ENCODE measurements around the gene GBF1. TPM values are rescaled to one million over a fixed set of nuclear protein-coding genes. Genes with fewer than 3 reads are reported as not detected.

GBF1 gene
- total RNA-seq, 2 donors from 2014 or later: 53.1 to 59.1 TPM

DNA sequence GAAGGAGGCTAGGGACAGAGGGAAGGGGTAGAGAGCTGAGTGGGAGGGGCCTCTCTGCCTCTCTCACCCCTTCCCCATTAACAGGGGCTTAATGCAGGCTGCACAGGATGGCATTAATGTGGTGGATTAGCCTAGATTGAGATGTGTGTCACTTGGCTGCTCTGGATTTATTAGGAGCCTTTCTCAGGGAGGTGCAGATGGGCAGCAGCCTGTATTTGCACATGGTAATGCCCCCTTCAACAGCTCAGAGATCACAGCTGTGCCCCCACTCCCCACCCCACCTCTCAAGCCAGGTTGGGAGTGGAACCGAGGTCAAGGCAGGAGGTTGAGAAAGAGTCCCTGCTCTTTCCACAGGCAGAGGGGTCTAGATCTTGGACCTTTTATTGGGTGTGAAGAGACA, 11.3 kb upstream of the GBF1 start:
- H3K36me3 ChIP-seq: no peaks in the 10 kb centered on the region
- intact Hi-C loops (cut with DNase I): loop anchor here (10.0 kb wide), 1 partner anchor 351 kb away; no protein-coding TSS in a partner anchor
- TF ChIP-seq POLR2A (IDR thresholded peaks at IDR 0.05) (no peak), POLR2AphosphoS5 (IDR thresholded peaks at IDR 0.05) (no peak)
- TF ChIP-seq, protein P1, sequence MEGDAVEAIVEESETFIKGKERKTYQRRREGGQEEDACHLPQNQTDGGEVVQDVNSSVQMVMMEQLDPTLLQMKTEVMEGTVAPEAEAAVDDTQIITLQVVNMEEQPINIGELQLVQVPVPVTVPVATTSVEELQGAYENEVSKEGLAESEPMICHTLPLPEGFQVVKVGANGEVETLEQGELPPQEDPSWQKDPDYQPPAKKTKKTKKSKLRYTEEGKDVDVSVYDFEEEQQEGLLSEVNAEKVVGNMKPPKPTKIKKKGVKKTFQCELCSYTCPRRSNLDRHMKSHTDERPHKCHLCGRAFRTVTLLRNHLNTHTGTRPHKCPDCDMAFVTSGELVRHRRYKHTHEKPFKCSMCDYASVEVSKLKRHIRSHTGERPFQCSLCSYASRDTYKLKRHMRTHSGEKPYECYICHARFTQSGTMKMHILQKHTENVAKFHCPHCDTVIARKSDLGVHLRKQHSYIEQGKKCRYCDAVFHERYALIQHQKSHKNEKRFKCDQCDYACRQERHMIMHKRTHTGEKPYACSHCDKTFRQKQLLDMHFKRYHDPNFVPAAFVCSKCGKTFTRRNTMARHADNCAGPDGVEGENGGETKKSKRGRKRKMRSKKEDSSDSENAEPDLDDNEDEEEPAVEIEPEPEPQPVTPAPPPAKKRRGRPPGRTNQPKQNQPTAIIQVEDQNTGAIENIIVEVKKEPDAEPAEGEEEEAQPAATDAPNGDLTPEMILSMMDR (IDR thresholded peaks at IDR 0.05): no peak
- WGBS: 91% methylated on average over 1 of the region's 1 CpG
- no peaks in the 10 kb centered on the region for H3K9me3 ChIP-seq
- H3K4me3 ChIP-seq: no peak overlapping the region
- no peaks in the 10 kb centered on the region for H3K27me3 ChIP-seq (replicated peaks; ENCODE audit: insufficient read depth)
- DNase-seq (ENCODE audit: low spot score): no peak
- no peak overlapping the region for H3K27ac ChIP-seq
- H3K4me1 ChIP-seq (replicated peaks): no peaks in the 10 kb centered on the region

DNA sequence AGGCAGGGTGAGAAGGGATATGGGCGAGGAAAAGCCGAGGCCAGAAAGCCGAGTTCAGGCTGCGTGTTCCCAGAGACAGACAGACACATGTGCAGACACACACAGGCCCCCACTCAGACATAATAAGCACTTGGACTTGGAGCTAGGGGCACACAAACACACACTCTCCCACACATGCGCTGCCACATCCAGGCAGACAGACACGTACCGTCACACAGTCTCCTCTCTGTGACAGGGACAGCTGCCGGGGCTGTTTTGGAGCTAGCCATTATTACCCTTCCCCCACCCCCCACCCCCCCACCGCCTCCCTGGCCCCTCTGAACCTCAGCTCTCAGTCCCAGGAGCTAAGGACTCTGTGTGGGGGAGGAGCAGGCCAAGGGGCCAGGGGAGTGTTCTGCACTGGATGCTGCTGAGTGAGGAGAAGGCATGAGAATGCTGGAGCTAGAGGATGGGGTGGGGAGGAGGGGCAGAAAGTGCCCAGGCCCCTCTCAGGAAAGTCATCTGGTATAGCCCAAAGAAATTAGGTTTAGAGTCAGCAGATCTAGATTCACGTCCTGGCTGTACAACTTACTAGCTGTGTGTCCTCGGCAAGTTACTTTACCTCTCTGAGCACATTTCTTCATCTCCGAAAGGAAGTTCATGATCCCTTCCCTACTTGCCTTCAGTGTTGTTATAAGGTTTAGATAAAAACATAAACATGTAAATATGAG, 10.3 kb upstream of the GBF1 start:
- DNase-seq (ENCODE audit: low spot score): no peak
- Histone ChIP-seq H3K4me3 (no peak overlapping the region), H3K27ac (no peak overlapping the region), H3K9me3 (no peaks in the 10 kb centered on the region), H3K27me3 (replicated peaks; ENCODE audit: insufficient read depth) (no peaks in the 10 kb centered on the region), H3K36me3 (no peaks in the 10 kb centered on the region), H3K4me1 (replicated peaks) (no peaks in the 10 kb centered on the region)
- WGBS: 69% methylated on average over 12 of the region's 12 CpGs
- TF ChIP-seq POLR2AphosphoS5 (IDR thresholded peaks at IDR 0.05) (no peak), POLR2A (IDR thresholded peaks at IDR 0.05) (no peak)
- TF ChIP-seq, protein P1 (IDR thresholded peaks at IDR 0.05): no peak
- intact Hi-C loops (cut with DNase I): loop anchor here (10.0 kb wide), 1 partner anchor 350 kb away; no protein-coding TSS in a partner anchor

DNA sequence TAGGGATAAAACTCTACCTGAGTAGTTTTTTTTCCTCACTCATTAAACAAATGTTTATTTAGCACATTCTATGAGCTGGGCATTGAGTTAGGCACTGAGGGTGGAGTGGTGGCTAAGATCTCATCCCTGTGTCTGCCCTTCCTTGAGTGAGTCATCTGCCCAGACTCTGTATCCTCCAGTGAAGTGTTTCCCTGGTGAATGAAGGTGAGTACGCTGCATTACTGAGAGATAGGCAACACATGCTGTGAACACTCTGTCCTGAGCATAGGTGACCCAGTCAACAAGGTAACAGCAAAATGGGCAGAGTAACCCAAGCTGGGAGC, 9.8 kb upstream of the GBF1 start:
- Histone ChIP-seq H3K27me3 (replicated peaks; ENCODE audit: insufficient read depth) (no peaks in the 10 kb centered on the region), H3K4me1 (replicated peaks) (peaks cover under 1% of the 10 kb centered on the region), H3K36me3 (no peaks in the 10 kb centered on the region), H3K4me3 (no peak overlapping the region), H3K9me3 (no peaks in the 10 kb centered on the region), H3K27ac (no peak overlapping the region)
- intact Hi-C loops (cut with DNase I): loop anchor here (10.0 kb wide), 1 partner anchor 349 kb away; no protein-coding TSS in a partner anchor
- 96% methylated on average over 1 of the region's 1 CpG for WGBS
- TF ChIP-seq POLR2AphosphoS5 (IDR thresholded peaks at IDR 0.05) (no peak), POLR2A (IDR thresholded peaks at IDR 0.05) (no peak)
- TF ChIP-seq, protein P1 (IDR thresholded peaks at IDR 0.05): no peak
- DNase-seq (ENCODE audit: low spot score): no peak

DNA sequence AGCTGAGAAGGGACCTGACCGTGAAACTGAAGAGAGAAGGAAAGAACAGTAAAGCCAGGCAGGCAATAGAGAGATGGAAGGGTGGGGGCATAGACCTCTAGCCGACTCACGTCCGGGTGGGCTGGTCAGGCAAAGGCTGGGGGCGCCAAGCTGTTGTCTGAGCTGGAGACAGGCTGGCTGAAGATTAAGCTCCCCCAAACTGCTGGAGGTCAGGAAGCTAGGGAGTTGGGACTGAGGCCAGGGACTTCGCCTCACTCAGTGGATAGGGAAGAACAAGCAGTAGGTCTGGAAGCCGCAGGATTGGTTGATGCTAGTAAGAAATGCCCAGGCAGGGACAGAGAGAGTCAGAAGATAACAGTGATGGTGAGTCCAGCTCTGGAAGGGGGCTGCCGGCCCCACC, 9.3 kb upstream of the GBF1 start:
- Histone ChIP-seq H3K9me3 (no peaks in the 10 kb centered on the region), H3K27ac (no peak overlapping the region), H3K27me3 (replicated peaks; ENCODE audit: insufficient read depth) (no peaks in the 10 kb centered on the region), H3K4me1 (replicated peaks) (peaks cover 5% of the 10 kb centered on the region), H3K36me3 (no peaks in the 10 kb centered on the region), H3K4me3 (no peak overlapping the region)
- 55% methylated on average over 8 of the region's 8 CpGs for WGBS
- DNase-seq (ENCODE audit: low spot score): no peak
- TF ChIP-seq, protein P1 (IDR thresholded peaks at IDR 0.05): no peak
- intact Hi-C loops (cut with DNase I): loop anchor here (10.0 kb wide), 1 partner anchor 349 kb away; no protein-coding TSS in a partner anchor

DNA sequence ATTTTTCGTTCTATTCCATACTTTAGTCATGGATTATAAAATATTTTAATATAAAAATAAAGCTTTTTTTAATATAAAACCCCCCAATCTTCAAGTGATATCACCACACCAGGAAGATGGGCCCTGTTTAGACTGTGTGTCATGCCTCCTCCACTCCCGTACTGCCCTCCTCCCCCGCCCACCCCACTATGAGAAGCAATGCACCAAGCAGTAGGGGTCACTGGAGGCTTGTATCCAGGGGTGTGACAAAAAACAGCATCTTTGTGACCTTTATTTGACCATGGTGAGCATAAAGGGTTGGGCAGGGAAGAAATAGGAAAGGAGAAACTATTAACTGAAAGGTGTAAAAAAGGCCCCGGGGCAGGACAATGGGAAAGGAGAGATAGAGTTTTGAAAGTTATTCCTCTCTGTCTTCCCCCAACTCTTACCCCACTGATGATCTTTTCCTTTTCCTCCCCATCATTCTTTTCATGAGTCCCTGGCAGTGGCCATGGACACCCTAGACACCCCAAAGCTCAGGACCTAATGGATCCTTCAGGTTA, 7.5 kb upstream of the GBF1 start:
- Histone ChIP-seq H3K27me3 (replicated peaks; ENCODE audit: insufficient read depth) (no peaks in the 10 kb centered on the region), H3K4me1 (replicated peaks) (peaks cover 6% of the 10 kb centered on the region), H3K36me3 (no peaks in the 10 kb centered on the region), H3K4me3 (no peak overlapping the region), H3K9me3 (no peaks in the 10 kb centered on the region), H3K27ac (no peak overlapping the region)
- no peak for DNase-seq (ENCODE audit: low spot score)
- TF ChIP-seq, protein P1 (IDR thresholded peaks at IDR 0.05): no peak
- no peak for TF ChIP-seq POLR2A (IDR thresholded peaks at IDR 0.05)
- intact Hi-C loops (cut with DNase I): loop anchor here (10.0 kb wide), 1 partner anchor 347 kb away; no protein-coding TSS in a partner anchor
- WGBS: 85% methylated on average over 4 of the region's 4 CpGs
